Hepatocyte (in vitro differentiated cells): ENCODE data around the gene COL11A2. TPM values are rescaled to one million over a fixed set of nuclear protein-coding genes. Genes with fewer than 3 reads are reported as not detected.

Experiments used
- DNase-seq: peaks from one replicate; pipeline ENCODE4 v3.0.0-alpha.2; 2016; ENCODE audit warnings: low spot score
- H2AFZ ChIP-seq: fragments of 200-600 bp; sonication (generic); 2 replicates; pipeline ENCODE4 v1.6.0; 2016; ENCODE audit warnings: antibody characterized with exemption, mild to moderate bottlenecking
- H3K27ac ChIP-seq: fragments of 200-600 bp; sonication (generic); 2 replicates; pipeline ENCODE4 v1.5.1; 2016; ENCODE audit warnings: mild to moderate bottlenecking
- H3K27me3 ChIP-seq: fragments of 200-600 bp; sonication (generic); 2 replicates; pipeline ENCODE4 v1.6.1; 2016
- H3K36me3 ChIP-seq: fragments of 200-600 bp; sonication (generic); replicated peaks from 2 replicates; pipeline ENCODE4 v1.5.1; 2016; ENCODE audit warnings: low read depth; ENCODE audit not compliant: insufficient read depth
- H3K4me1 ChIP-seq: fragments of 200-600 bp; sonication (generic); 2 replicates; pipeline ENCODE4 v1.5.1; 2016; ENCODE audit warnings: mild to moderate bottlenecking, moderate library complexity; ENCODE audit not compliant: insufficient read depth
- H3K4me2 ChIP-seq: fragments of 200-600 bp; sonication (generic); 2 replicates; pipeline ENCODE4 v1.6.0; 2016
- H3K4me3 ChIP-seq: fragments of 200-600 bp; sonication (generic); 2 replicates; pipeline ENCODE4 v1.5.1; 2016; ENCODE audit warnings: mild to moderate bottlenecking
- H3K79me2 ChIP-seq: fragments of 200-600 bp; sonication (generic); 2 replicates; pipeline ENCODE4 v1.6.0; 2017; ENCODE audit warnings: mild to moderate bottlenecking
- H3K9me2 ChIP-seq: fragments of 200-600 bp; sonication (generic); replicated peaks from 2 replicates; pipeline ENCODE4 v1.6.0; 2017; ENCODE audit warnings: mild to moderate bottlenecking; ENCODE audit not compliant: insufficient read depth
- H3K9me3 ChIP-seq: fragments of 200-600 bp; sonication (generic); 2 replicates; pipeline ENCODE4 v1.5.1; 2016; ENCODE audit warnings: low read depth, mild to moderate bottlenecking
- H4K20me1 ChIP-seq: fragments of 200-600 bp; sonication (generic); 2 replicates; pipeline ENCODE4 v1.6.0; 2016; ENCODE audit warnings: mild to moderate bottlenecking; ENCODE audit not compliant: insufficient read depth, poor library complexity, severe bottlenecking
- EZH2 ChIP-seq: fragments of 200-600 bp; sonication (generic); IDR thresholded peaks from 2 replicates; pipeline ENCODE4 v1.6.1; 2016; ENCODE audit warnings: antibody characterized with exemption, mild to moderate bottlenecking, borderline replicate concordance
- EZH2phosphoT487 ChIP-seq: fragments of 200-600 bp; sonication (generic); IDR thresholded peaks from one replicate; pipeline ENCODE4 v1.6.1; 2018; ENCODE audit warnings: antibody characterized with exemption, mild to moderate bottlenecking, low read depth, moderate library complexity; ENCODE audit not compliant: unreplicated experiment, severe bottlenecking
- WGBS: methylation state at CpG from one replicate; pipeline ENCODE4 v1.1.6; 2016; ENCODE audit warnings: low lambda C conversion rate; ENCODE audit errors: missing lambda C conversion rate; 5-methylcytosine and 5-hydroxymethylcytosine counted together
- polyA plus RNA-seq: library from polyadenylated mRNA; unstranded; fragments of >200 nt; fragmentation: Nextera tagmentation; extraction: Ambion mirVana; gene quantifications from 2 replicates; pipeline ENCODE4 v1.2.1, GENCODE V29; 2016
- total RNA-seq: library from RNA; depleted of rRNA; stranded (reverse); fragments of >200 nt; gene quantifications from 2 replicates; pipeline ENCODE4 v1.2.3, GENCODE V29; 2014
- TF ChIP-seq, protein P1 (sequence below): fragments of 200-600 bp; sonication (generic); IDR thresholded peaks from 2 replicates; pipeline ENCODE4 v1.5.1; 2016; ENCODE audit warnings: antibody characterized with exemption, mild to moderate bottlenecking; ENCODE audit not compliant: poor library complexity

Gene COL11A2
- total and polyA plus RNA-seq, 2 experiments from 2014 or later: 3.0 to 4.7 TPM

DNA sequence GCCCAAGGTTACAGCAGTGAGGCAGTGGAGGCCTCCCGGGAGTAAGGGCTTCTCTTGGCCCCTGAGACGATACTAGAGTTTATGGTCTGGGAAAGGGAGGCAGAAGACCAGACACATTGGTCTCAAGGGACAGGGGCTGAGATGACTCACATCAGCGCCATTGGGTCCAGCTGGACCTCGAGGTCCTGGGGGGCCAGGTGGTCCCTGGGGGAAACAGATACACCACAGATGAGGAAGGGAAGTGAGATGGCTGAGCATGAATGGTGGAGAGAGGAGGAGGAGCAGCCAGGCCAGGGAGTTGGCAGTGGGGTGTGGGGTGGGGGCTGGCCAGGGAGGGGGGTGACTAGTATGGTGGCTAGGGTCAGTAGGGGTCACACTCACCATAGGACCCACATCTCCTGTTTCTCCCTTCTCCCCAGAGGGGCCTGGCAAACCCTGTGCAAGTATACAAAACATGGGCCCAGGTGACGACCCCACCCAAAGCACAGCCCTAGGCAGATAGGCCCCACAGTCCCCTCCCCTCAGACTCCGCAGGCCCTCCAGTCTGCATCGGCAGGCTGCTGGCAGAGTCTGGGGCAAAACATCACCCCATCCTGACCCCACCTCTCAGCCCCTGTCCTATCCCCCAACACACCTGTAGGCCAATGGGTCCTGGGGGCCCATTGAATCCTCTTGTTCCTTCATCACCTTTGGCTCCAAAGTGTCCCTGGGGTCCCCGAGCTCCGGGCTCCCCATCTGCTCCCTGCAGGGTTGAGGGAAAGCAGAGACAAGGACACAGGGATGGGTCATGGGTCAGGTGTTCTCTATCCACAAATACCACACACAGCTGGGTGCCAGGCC is 21.9 kb downstream of the COL11A2 start:
- H3K36me3 ChIP-seq: no peaks in the 10 kb centered on the region
- DNase-seq: no peak
- H3K79me2 ChIP-seq: no peaks in the 10 kb centered on the region
- H3K9me2 ChIP-seq: no peaks in the 10 kb centered on the region
- H3K27me3 ChIP-seq: no peaks in the 10 kb centered on the region
- no peaks in the 10 kb centered on the region for H3K9me3 ChIP-seq
- H3K4me1 ChIP-seq: no peaks in the 10 kb centered on the region
- no peaks in the 10 kb centered on the region for H4K20me1 ChIP-seq
- no peak overlapping the region for H3K27ac ChIP-seq
- no peak overlapping the region for H3K4me3 ChIP-seq
- no peak overlapping the region for H3K4me2 ChIP-seq
- 75% methylated on average over 7 of the region's 9 CpGs for WGBS
- no peak for TF ChIP-seq EZH2phosphoT487
- no peak overlapping the region for H2AFZ ChIP-seq

DNA sequence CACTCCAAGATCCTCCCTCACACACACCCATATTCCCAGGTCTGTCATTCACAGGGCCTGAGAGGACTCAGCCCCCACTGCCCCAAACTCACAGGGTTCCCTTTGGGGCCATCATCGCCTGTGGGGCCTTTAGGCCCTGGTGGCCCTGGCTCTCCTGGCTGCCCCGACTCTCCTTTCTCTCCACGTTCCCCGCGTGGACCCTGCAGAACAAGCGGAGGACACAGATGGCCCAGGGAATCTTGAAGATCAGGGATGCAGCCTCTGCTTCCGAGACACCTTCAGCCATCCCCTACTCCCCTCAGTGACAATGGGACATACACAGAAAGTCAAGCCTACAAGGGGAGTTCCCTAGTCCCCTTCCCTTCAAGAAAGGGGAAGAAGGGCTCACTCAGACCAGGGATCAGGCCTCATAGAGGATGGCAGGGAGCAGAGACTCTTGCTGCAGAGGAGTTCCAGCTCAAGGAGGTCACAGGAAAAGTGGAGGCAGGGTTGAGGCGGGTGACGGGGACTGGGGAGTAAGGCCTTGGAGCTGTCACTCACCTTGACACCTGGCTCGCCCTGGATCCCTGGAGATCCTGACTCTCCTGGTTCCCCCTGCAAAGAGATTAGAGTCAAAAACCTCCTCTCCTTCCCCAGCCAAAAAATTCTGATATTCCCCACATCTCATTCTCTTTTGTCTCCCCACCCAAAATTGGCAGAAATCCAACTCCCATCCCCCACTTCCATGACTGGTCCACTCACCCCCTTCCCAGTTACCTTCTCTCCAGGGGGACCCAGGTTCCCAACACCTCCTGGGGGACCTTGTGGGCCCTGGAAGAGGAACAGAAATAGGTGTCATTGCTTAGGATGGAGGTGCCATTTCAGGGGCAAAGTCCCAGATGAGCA is 22.7 kb downstream of the COL11A2 start:
- Histone ChIP-seq H3K9me3 (no peaks in the 10 kb centered on the region), H4K20me1 (no peaks in the 10 kb centered on the region), H2AFZ (no peak overlapping the region), H3K9me2 (no peaks in the 10 kb centered on the region), H3K4me2 (no peak overlapping the region), H3K4me1 (no peaks in the 10 kb centered on the region), H3K36me3 (no peaks in the 10 kb centered on the region), H3K27ac (no peak overlapping the region), H3K27me3 (no peaks in the 10 kb centered on the region), H3K79me2 (no peaks in the 10 kb centered on the region), H3K4me3 (no peak overlapping the region)
- no peak for TF ChIP-seq EZH2
- TF ChIP-seq, protein P1, sequence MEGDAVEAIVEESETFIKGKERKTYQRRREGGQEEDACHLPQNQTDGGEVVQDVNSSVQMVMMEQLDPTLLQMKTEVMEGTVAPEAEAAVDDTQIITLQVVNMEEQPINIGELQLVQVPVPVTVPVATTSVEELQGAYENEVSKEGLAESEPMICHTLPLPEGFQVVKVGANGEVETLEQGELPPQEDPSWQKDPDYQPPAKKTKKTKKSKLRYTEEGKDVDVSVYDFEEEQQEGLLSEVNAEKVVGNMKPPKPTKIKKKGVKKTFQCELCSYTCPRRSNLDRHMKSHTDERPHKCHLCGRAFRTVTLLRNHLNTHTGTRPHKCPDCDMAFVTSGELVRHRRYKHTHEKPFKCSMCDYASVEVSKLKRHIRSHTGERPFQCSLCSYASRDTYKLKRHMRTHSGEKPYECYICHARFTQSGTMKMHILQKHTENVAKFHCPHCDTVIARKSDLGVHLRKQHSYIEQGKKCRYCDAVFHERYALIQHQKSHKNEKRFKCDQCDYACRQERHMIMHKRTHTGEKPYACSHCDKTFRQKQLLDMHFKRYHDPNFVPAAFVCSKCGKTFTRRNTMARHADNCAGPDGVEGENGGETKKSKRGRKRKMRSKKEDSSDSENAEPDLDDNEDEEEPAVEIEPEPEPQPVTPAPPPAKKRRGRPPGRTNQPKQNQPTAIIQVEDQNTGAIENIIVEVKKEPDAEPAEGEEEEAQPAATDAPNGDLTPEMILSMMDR: no peak
- no peak for TF ChIP-seq EZH2phosphoT487
- 90% methylated on average over 10 of the region's 10 CpGs for WGBS
- no peak for DNase-seq

DNA sequence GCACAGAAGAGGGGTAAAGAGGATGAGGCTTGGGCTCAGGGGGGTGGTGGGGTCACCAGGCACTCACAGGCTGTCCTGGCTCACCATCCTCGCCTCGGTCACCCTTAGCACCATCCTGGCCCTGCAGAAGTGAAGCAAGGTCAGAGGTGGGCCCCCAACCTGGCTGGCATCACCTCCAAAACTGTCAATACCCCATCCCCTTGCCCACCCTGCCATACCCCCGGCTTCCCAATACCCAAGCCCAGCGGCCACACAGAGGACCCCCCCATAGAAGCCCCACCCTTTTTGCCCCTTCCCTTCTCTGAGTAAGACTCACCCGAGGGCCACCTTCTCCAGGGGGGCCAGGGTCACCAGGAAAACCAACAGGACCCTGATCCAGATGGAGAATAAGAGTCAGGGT is 23.6 kb downstream of the COL11A2 start:
- Histone ChIP-seq H3K27ac (no peak overlapping the region), H2AFZ (no peak overlapping the region), H3K27me3 (no peaks in the 10 kb centered on the region), H4K20me1 (no peaks in the 10 kb centered on the region), H3K9me2 (no peaks in the 10 kb centered on the region), H3K36me3 (no peaks in the 10 kb centered on the region), H3K4me3 (no peak overlapping the region), H3K4me1 (no peaks in the 10 kb centered on the region), H3K4me2 (no peak overlapping the region), H3K79me2 (no peaks in the 10 kb centered on the region), H3K9me3 (no peaks in the 10 kb centered on the region)
- TF ChIP-seq, protein P1: no peak
- TF ChIP-seq EZH2: no peak
- no peak for DNase-seq
- WGBS: 69% methylated on average over 2 of the region's 5 CpGs

DNA sequence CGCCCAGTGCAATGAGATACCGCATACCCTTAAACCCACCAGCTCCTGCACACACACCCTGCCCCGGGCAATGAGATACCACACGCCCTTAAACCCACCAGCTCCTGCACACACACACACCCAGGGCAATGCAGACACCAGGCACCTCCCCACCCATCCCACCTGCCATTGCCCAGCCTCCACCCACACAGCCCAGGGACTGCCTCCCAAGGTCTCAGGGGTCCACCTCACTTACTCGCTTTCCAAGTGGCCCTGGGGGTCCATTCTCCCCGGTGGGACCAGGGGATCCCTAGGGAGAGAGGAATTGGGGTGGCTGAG is 24.0 kb downstream of the COL11A2 start:
- Histone ChIP-seq H3K4me3 (no peak overlapping the region), H3K9me3 (no peaks in the 10 kb centered on the region), H3K79me2 (no peaks in the 10 kb centered on the region), H3K27ac (no peak overlapping the region), H3K9me2 (no peaks in the 10 kb centered on the region), H4K20me1 (no peaks in the 10 kb centered on the region), H3K4me1 (no peaks in the 10 kb centered on the region), H3K27me3 (no peaks in the 10 kb centered on the region), H3K36me3 (no peaks in the 10 kb centered on the region), H2AFZ (no peak overlapping the region), H3K4me2 (no peak overlapping the region)
- WGBS: 75% methylated on average over 6 of the region's 6 CpGs
- TF ChIP-seq, protein P1: no peak
- TF ChIP-seq EZH2 (no peak), EZH2phosphoT487 (no peak)
- no peak for DNase-seq
